Transverse colon (tissue), 3 donors: ENCODE data around the gene KRTAP12-3.

Source experiments
- POLR2A ChIP-seq: fragments of 450-650 bp; IDR thresholded peaks from one replicate; pipeline ENCODE4 v1.6.1; 2016; ENCODE audit warnings: antibody characterized with exemption, mild to moderate bottlenecking, moderate library complexity
- POLR2AphosphoS5 ChIP-seq, 3 donors: sonication (generic); formaldehyde crosslinking; IDR thresholded peaks; one replicate each; pipeline ENCODE4 v1.6.1; 2016; ENCODE audit warnings: antibody characterized with exemption in 3 of 3

GRCh38 chr21:44692798-44693512, 35.2 kb downstream of the KRTAP12-3 start:
- TF ChIP-seq POLR2AphosphoS5 (IDR thresholded peaks at IDR 0.05): no peak
- TF ChIP-seq POLR2A: no peak
